Measurements from ENCODE around the gene KCNT2. TPM values are rescaled to one million over a fixed set of nuclear protein-coding genes. Genes with fewer than 3 reads are reported as not detected.

The KCNT2 gene
- total and polyA plus RNA-seq, 2 of the 8 experiments (the other 6 are each of a cell fraction or from before 2014, with no cell fraction given) = 2.3 to 10.2 TPM

DNA sequence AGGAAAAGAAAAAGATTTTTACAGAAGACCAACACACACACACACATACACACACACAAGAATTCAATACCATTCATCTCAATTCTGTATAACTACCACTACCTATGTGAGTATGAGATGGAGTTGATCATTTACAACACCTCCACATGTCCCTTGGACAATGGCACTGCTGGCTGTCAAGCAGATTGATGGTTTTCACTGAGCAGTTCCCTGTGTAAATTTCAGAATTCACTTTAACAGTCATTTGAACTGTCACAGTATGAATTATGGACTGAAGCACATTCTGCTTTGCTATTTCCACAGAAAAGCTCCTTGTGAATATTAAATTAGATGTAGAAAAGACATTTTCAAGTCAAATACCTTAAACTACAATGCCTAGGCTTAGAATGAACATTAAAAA is 14.3 kb downstream of the KCNT2 start:
- no peak overlapping the region for H2BK5ac ChIP-seq (ENCODE audit: low read depth, low read length)
- no peak overlapping the region for H3K4me2 ChIP-seq (ENCODE audit: insufficient read depth in 1 of 2, low read depth in 2 of 2, low read length in 2 of 2)
- no peak overlapping the region for H4K5ac ChIP-seq (ENCODE audit: insufficient read length, low read depth, low read length)
- no peaks in the 10 kb centered on the region for H3K36me3 ChIP-seq (ENCODE audit: control insufficient read depth in 2 of 4, insufficient read depth in 4 of 4, low read length in 3 of 4)
- H3K4me1 ChIP-seq (replicated peaks in 1 of 4; ENCODE audit: control insufficient read depth in 3 of 4, insufficient read depth in 4 of 4, low read length in 3 of 4) = peaks cover 0 to 2% (median 0%) of the 10 kb centered on the region in 4 experiments; a peak in 1 of 7 replicates
- H2AFZ ChIP-seq (ENCODE audit: low read length) = no peak overlapping the region
- no peaks in the 10 kb centered on the region for H3K9me3 ChIP-seq (ENCODE audit: insufficient read depth in 2 of 2, low read depth in 1 of 2, low read length in 1 of 2)
- H4K91ac ChIP-seq (replicated peaks; ENCODE audit: insufficient read length, low read length) = no peak overlapping the region
- no peak overlapping the region for H3K4ac ChIP-seq (replicated peaks; ENCODE audit: insufficient read length, low read depth, low read length)
- peaks cover 4% of the 10 kb centered on the region; the same call in 1 of the 2 replicates for H3K79me1 ChIP-seq (ENCODE audit: low read depth, low read length)
- H2AK5ac ChIP-seq (ENCODE audit: low read depth, low read length) = no peak overlapping the region
- no peak overlapping the region for H3K23ac ChIP-seq (ENCODE audit: insufficient read length)
- no peaks in the 10 kb centered on the region for H3K23me2 ChIP-seq (ENCODE audit: low read depth, low read length)
- no peak overlapping the region for H2BK12ac ChIP-seq (ENCODE audit: low read depth, low read length)
- no peak overlapping the region for H3K14ac ChIP-seq (ENCODE audit: insufficient read length)
- H3K4me3 ChIP-seq (ENCODE audit: extremely low read depth in 1 of 4, insufficient read depth in 2 of 4, low read depth in 3 of 4, low read length in 4 of 4) = no peak overlapping the region
- CTCF ChIA-PET (ENCODE audit: partially characterized antibody) = no interaction called here
- H3K27me3 ChIP-seq (replicated peaks in 1 of 4; ENCODE audit: control insufficient read depth in 3 of 4, extremely low read depth in 1 of 4, insufficient read depth in 3 of 4, low read length in 3 of 4) = no peaks in the 10 kb centered on the region
- FAIRE-seq (no peak), DNase-seq (ENCODE audit: low read depth in 1 of 2, low spot score in 2 of 2) (no peak)
- POLR2A ChIA-PET (ENCODE audit: partially characterized antibody) = interaction anchor here (1.0 to 1.9 kb wide), 2 partner anchors 9 to 15 kb away, joined by 3 to 13 read pairs; partner anchors contain the start of gene KCNT2
- no peak overlapping the region for H3K9ac ChIP-seq (replicated peaks in 1 of 4; ENCODE audit: extremely low read depth in 1 of 4, low read depth in 3 of 4, low read length in 3 of 4)
- no peak overlapping the region for H2BK15ac ChIP-seq (ENCODE audit: low read length)
- peaks cover 0 to 43% of the 10 kb centered on the region in 2 experiments; a peak in 2 of 4 replicates for H3K79me2 ChIP-seq (ENCODE audit: control insufficient read depth in 1 of 2, insufficient read depth in 2 of 2, low read length in 2 of 2)
- H4K8ac ChIP-seq (ENCODE audit: extremely low read depth, insufficient read depth, low read length) = no peak overlapping the region
- no peak overlapping the region for H2BK20ac ChIP-seq (ENCODE audit: low read length)
- peaks cover 0 to under 1% of the 10 kb centered on the region in 2 experiments for H4K20me1 ChIP-seq (replicated peaks in 1 of 2; ENCODE audit: control insufficient read depth in 1 of 2, insufficient read depth in 2 of 2, low read length in 2 of 2)
- no peak overlapping the region for H2BK120ac ChIP-seq (replicated peaks; ENCODE audit: low read depth, low read length)
- H3K27ac ChIP-seq (ENCODE audit: low read depth, low read length) = no peak overlapping the region
- H3K56ac ChIP-seq (replicated peaks; ENCODE audit: insufficient read length, low read depth, low read length) = no peak overlapping the region
- TF ChIP-seq, protein P1, sequence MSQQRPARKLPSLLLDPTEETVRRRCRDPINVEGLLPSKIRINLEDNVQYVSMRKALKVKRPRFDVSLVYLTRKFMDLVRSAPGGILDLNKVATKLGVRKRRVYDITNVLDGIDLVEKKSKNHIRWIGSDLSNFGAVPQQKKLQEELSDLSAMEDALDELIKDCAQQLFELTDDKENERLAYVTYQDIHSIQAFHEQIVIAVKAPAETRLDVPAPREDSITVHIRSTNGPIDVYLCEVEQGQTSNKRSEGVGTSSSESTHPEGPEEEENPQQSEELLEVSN (IDR thresholded peaks at IDR 0.05) = no peak
- TF ChIP-seq CREB1 (IDR thresholded peaks at IDR 0.05) (no peak), YY1 (IDR thresholded peaks at IDR 0.05; ENCODE audit: low read depth, low read length) (no peak), BRCA1 (IDR thresholded peaks at IDR 0.05; ENCODE audit: low read depth, low read length) (no peak), RAD21 (IDR thresholded peaks at IDR 0.05 in 1 of 2, conservative IDR thresholded peaks at IDR 0.05 in 1 of 2; ENCODE audit: low read depth in 2 of 2, low read length in 2 of 2) (no peak), TBP (IDR thresholded peaks at IDR 0.05; ENCODE audit: low read depth, low read length) (no peak), HDAC2 (IDR thresholded peaks at IDR 0.05; ENCODE audit: borderline replicate concordance in 1 of 2, low read depth in 2 of 2, low read length in 2 of 2) (no peak), KDM1A (IDR thresholded peaks at IDR 0.05; ENCODE audit: borderline replicate concordance, low read length) (no peak), POU5F1 (IDR thresholded peaks at IDR 0.05; ENCODE audit: low read depth, low read length) (no peak), SRF (IDR thresholded peaks at IDR 0.05; ENCODE audit: low read depth, low read length) (no peak), CHD1 (IDR thresholded peaks at IDR 0.05; ENCODE audit: low read depth, low read length) (no peak), RXRA (IDR thresholded peaks at IDR 0.05; ENCODE audit: insufficient read depth, low read depth, low read length) (no peak), FOSL1 (IDR thresholded peaks at IDR 0.05; ENCODE audit: insufficient read depth, low read depth, low read length) (no peak)
- H3K18ac ChIP-seq (ENCODE audit: extremely low read depth, low read length) = no peak overlapping the region

Data from H1 (cell line).